KMS-11 (cell line): ENCODE measurements around the gene ZNF385D.

Source experiments
- H2AFZ ChIP-seq: fragments of 200-600 bp; sonication (generic); 2 replicates; pipeline ENCODE4 v1.6.1; 2016; ENCODE audit warnings: antibody characterized with exemption, mixed run types, low read depth
- H3K27ac ChIP-seq: fragments of 200-600 bp; sonication (generic); 2 replicates; pipeline ENCODE4 v1.6.1; 2016; ENCODE audit warnings: mild to moderate bottlenecking, mixed run types
- H3K27me3 ChIP-seq: fragments of 200-600 bp; sonication (generic); 2 replicates; pipeline ENCODE4 v1.6.1; 2017; ENCODE audit warnings: mild to moderate bottlenecking, low read depth, mixed run types, moderate library complexity; ENCODE audit not compliant: insufficient read depth
- H3K36me3 ChIP-seq: fragments of 200-600 bp; sonication (generic); 2 replicates; pipeline ENCODE4 v1.6.1; 2017; ENCODE audit warnings: mild to moderate bottlenecking, mixed run types; ENCODE audit not compliant: insufficient read depth
- H3K4me1 ChIP-seq: fragments of 200-600 bp; sonication (generic); 2 replicates; pipeline ENCODE4 v1.6.1; 2016; ENCODE audit warnings: mild to moderate bottlenecking, low read depth, mixed run types; ENCODE audit not compliant: poor library complexity, severe bottlenecking
- H3K4me2 ChIP-seq: fragments of 200-600 bp; sonication (generic); 2 replicates; pipeline ENCODE4 v1.7.0; 2016; ENCODE audit warnings: mild to moderate bottlenecking, mixed run types
- H3K4me3 ChIP-seq: fragments of 200-600 bp; sonication (generic); IDR thresholded peaks from 2 replicates; pipeline ENCODE4 v1.6.1; 2017; ENCODE audit warnings: low read depth, low read length, mixed read lengths; ENCODE audit not compliant: insufficient read depth
- H3K79me2 ChIP-seq: fragments of 200-600 bp; sonication (generic); 2 replicates; pipeline ENCODE4 v1.6.1; 2016; ENCODE audit warnings: low read depth, mixed run types; ENCODE audit not compliant: insufficient read depth
- H3K9ac ChIP-seq: fragments of 200-600 bp; sonication (generic); 2 replicates; pipeline ENCODE4 v1.6.1; 2016; ENCODE audit warnings: mild to moderate bottlenecking, mixed run types
- H4K20me1 ChIP-seq: fragments of 200-600 bp; sonication (generic); 2 replicates; pipeline ENCODE4 v1.6.1; 2016; ENCODE audit warnings: mild to moderate bottlenecking, mixed run types; ENCODE audit not compliant: insufficient read depth
- TF ChIP-seq, protein P1 (sequence below): fragments of 200-600 bp; sonication (generic); conservative IDR thresholded peaks from 2 replicates; pipeline ENCODE4 v1.6.1; 2017; ENCODE audit warnings: low read depth, mild to moderate bottlenecking, antibody characterized with exemption, low read length, moderate library complexity, mixed read lengths

ZNF385D gene

DNA sequence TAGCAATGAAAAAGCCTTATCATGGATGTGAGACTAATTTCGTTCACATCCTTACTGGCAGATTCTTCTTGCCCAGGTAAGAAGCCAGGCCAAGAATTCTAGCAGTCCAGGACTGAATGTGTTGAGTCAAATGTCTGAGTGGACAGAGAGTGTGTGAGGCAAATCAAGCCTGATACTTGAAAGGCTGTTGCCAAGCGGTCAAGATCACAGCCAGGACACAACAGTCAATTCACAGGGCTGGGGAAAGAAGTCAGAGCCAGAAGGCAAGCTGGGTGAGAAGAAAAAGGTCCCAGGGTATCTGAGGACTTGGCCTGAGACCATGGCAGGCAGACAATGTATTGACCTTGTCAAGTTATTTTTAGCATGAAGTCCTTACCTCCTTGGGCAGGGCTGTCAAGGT is 301.3 kb downstream of the ZNF385D start:
- Histone ChIP-seq H4K20me1 (no peaks in the 10 kb centered on the region), H3K4me2 (no peak overlapping the region), H3K27me3 (no peaks in the 10 kb centered on the region), H3K4me3 (no peak overlapping the region), H3K27ac (no peak overlapping the region), H2AFZ (no peak overlapping the region), H3K9ac (no peak overlapping the region), H3K36me3 (no peaks in the 10 kb centered on the region), H3K79me2 (no peaks in the 10 kb centered on the region), H3K4me1 (no peaks in the 10 kb centered on the region)
- TF ChIP-seq, protein P1, sequence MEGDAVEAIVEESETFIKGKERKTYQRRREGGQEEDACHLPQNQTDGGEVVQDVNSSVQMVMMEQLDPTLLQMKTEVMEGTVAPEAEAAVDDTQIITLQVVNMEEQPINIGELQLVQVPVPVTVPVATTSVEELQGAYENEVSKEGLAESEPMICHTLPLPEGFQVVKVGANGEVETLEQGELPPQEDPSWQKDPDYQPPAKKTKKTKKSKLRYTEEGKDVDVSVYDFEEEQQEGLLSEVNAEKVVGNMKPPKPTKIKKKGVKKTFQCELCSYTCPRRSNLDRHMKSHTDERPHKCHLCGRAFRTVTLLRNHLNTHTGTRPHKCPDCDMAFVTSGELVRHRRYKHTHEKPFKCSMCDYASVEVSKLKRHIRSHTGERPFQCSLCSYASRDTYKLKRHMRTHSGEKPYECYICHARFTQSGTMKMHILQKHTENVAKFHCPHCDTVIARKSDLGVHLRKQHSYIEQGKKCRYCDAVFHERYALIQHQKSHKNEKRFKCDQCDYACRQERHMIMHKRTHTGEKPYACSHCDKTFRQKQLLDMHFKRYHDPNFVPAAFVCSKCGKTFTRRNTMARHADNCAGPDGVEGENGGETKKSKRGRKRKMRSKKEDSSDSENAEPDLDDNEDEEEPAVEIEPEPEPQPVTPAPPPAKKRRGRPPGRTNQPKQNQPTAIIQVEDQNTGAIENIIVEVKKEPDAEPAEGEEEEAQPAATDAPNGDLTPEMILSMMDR = no peak

DNA sequence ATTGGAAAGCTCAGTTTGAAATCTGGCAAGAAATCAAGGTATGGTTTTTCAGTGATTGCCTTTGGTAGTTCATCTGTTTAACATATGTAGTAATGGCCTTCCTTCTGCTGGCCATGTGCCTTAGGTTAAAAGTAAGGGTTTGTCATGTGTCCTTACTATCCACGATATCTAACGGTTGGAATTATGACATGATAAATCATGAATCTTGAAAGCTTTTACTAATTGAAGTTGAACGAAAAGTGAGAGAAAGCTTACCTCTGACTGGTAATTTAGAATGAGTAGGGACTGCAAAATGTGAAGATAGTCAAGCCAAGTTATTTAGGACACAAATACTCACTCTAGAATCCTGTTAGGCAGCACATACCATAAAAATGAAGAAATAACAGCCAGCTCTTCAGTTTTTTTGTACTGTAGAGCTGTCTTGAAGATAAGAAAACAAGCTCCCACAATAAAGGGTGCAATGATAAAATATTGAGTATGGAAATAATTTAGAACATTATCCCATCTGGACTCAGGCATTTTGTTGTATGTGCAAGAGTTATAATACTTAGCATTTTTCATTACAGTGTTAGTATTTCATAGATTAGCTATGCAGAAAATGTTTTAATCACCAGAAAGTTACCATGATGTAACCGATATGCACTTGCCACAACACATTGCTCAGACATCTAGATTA is 303.4 kb downstream of the ZNF385D start:
- H3K79me2 ChIP-seq = no peaks in the 10 kb centered on the region
- TF ChIP-seq, protein P1 = no peak
- no peaks in the 10 kb centered on the region for H3K27me3 ChIP-seq
- no peaks in the 10 kb centered on the region for H3K36me3 ChIP-seq
- no peaks in the 10 kb centered on the region for H4K20me1 ChIP-seq
- H3K4me1 ChIP-seq = no peaks in the 10 kb centered on the region
- H3K27ac ChIP-seq = no peak overlapping the region
- no peak overlapping the region for H3K4me3 ChIP-seq
- no peak overlapping the region for H3K9ac ChIP-seq
- no peak overlapping the region for H2AFZ ChIP-seq
- H3K4me2 ChIP-seq = no peak overlapping the region

DNA sequence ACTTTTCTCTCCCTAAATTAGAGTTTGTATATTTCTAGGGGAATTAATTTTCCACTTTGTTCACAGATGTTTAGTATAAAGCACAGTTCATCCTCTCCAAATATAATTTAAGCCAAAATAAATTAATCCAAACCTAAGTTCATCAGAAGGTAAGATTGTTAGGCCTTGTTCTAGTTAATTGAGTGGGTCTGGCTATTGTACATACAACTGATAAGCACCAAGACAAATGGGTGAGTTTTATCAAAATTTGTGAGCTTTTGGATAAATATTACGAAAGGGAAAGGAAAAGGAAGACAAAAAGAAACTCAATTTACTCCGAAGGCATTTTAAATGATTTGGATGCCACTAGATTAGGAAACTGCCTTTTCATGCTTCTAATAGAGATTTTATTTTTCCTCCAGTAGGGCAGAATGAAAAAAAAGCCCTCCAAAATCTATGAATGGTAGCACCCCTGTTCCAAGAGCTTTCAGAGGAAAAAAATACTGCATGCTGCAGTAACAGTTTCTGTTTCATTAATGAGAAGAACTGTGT is 304.0 kb downstream of the ZNF385D start:
- no peaks in the 10 kb centered on the region for H3K36me3 ChIP-seq
- H4K20me1 ChIP-seq = no peaks in the 10 kb centered on the region
- H3K27ac ChIP-seq = no peak overlapping the region
- no peak overlapping the region for H3K4me2 ChIP-seq
- TF ChIP-seq, protein P1 = no peak
- no peak overlapping the region for H2AFZ ChIP-seq
- no peaks in the 10 kb centered on the region for H3K79me2 ChIP-seq
- no peak overlapping the region for H3K4me3 ChIP-seq
- no peak overlapping the region for H3K9ac ChIP-seq
- H3K27me3 ChIP-seq = no peaks in the 10 kb centered on the region
- no peaks in the 10 kb centered on the region for H3K4me1 ChIP-seq

DNA sequence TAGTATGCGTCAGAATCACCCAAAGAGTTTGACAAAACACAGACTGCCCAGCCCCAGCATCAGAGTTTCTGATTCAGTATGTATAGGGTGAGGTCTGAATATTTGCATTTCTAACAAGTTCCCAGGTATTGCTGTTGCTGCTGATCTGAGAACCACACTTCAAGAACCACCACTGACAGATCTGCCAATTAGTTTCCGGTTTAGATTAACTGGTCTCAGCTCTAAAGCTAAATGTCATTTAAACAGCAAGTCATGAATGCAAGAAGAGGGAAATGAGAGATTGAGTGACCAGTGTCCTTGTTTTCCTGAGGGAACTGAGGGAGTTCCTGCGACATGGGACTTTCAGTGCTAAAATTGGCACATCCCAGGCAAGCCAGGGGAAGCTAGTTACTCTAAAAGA is 305.0 kb downstream of the ZNF385D start:
- Histone ChIP-seq H3K36me3 (no peaks in the 10 kb centered on the region), H3K4me3 (no peak overlapping the region), H3K4me1 (no peaks in the 10 kb centered on the region), H3K27me3 (no peaks in the 10 kb centered on the region), H4K20me1 (no peaks in the 10 kb centered on the region), H3K9ac (no peak overlapping the region), H2AFZ (no peak overlapping the region), H3K79me2 (no peaks in the 10 kb centered on the region), H3K27ac (no peak overlapping the region), H3K4me2 (no peak overlapping the region)
- TF ChIP-seq, protein P1 = no peak
